ENCODE results near the gene WASF2. TPM values are rescaled to one million over a fixed set of nuclear protein-coding genes. Genes with fewer than 3 reads are reported as not detected.

Gene WASF2
- total RNA-seq, 1 donor from 2014 or later: 70.4 TPM

DNA sequence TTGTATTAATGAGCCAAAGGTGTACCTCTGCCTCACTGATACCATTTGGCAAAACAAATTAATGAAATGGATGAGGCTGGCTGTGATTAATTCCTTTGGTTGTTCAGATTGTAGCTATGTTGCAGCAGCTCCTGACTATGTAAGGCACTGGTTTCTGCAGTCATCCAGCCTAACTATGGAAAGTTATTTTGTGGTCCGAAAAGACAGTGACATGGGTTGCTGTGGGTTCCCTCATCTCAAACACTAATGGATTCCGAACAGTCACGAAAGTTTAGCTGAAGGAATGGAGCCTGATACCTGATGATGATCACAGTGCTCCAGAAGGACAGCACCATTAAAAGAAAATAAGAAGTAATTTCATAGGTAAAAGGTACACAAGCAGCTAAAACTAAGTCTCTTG is 42.6 kb downstream of the WASF2 start:
- peaks cover 0 to 6% of the 10 kb centered on the region in 2 donors for H3K36me3 ChIP-seq
- no peak for DNase-seq (ENCODE audit: low spot score in 2 of 2)
- H3K27ac ChIP-seq: no peak overlapping the region
- peaks cover 0 to 11% of the 10 kb centered on the region in 2 donors for H3K4me1 ChIP-seq
- TF ChIP-seq, protein P1, sequence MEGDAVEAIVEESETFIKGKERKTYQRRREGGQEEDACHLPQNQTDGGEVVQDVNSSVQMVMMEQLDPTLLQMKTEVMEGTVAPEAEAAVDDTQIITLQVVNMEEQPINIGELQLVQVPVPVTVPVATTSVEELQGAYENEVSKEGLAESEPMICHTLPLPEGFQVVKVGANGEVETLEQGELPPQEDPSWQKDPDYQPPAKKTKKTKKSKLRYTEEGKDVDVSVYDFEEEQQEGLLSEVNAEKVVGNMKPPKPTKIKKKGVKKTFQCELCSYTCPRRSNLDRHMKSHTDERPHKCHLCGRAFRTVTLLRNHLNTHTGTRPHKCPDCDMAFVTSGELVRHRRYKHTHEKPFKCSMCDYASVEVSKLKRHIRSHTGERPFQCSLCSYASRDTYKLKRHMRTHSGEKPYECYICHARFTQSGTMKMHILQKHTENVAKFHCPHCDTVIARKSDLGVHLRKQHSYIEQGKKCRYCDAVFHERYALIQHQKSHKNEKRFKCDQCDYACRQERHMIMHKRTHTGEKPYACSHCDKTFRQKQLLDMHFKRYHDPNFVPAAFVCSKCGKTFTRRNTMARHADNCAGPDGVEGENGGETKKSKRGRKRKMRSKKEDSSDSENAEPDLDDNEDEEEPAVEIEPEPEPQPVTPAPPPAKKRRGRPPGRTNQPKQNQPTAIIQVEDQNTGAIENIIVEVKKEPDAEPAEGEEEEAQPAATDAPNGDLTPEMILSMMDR (IDR thresholded peaks at IDR 0.05): no peak
- H3K27me3 ChIP-seq: no peaks in the 10 kb centered on the region
- intact Hi-C loops (cut with DNase I): no loop called here
- H3K9me3 ChIP-seq: no peaks in the 10 kb centered on the region
- H3K4me3 ChIP-seq: no peak overlapping the region

DNA sequence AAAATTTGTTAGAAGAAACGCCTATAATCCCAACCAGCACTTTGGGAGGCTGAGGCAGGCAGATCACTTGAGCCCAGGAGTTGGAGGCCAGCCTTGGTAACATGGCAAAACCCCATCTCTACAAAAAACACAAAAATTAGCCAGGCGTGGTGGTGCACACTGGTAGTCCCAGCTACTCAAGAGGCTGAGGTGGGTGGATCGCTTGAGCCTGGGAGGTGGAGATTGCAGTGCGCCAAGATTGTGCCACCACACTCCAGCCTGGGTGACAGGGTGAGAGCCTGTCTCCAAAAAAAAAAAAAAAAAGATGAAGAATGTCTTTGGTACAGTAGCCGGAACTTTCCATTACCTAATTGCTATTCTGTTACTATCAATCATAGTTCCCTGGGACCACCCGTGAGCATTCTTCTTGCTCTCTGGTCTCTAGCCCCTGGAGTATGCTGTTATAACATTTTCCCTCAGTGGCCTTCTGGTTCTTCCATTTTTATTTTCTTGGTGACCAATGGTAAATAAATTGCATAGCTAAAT is 43.4 kb downstream of the WASF2 start:
- intact Hi-C loops (cut with DNase I): no loop called here
- no peak for DNase-seq (ENCODE audit: low spot score in 2 of 2)
- no peaks in the 10 kb centered on the region for H3K9me3 ChIP-seq
- TF ChIP-seq, protein P1 (IDR thresholded peaks at IDR 0.05): no peak
- H3K4me1 ChIP-seq: peaks cover 0 to 11% of the 10 kb centered on the region in 2 donors
- H3K27ac ChIP-seq: no peak overlapping the region
- no peaks in the 10 kb centered on the region for H3K27me3 ChIP-seq
- peaks cover 0 to 6% of the 10 kb centered on the region in 2 donors for H3K36me3 ChIP-seq
- no peak overlapping the region for H3K4me3 ChIP-seq

- Histone ChIP-seq H3K27ac (peak overlapping the region in 1 of 2 donors; percentile 18), H3K4me3 (no peak overlapping the region), H3K27me3 (no peaks in the 10 kb centered on the region), H3K4me1 (peaks cover 0 to 11% of the 10 kb centered on the region in 2 donors), H3K36me3 (peaks cover 6% of the 10 kb centered on the region in 2 donors), H3K9me3 (no peaks in the 10 kb centered on the region)
- intact Hi-C loops (cut with DNase I): no loop called here
- DNase-seq (ENCODE audit: low spot score in 2 of 2): no peak
- TF ChIP-seq, protein P1 (IDR thresholded peaks at IDR 0.05): no peak
Measured at GRCh38 chr1:27445177-27445936, 44.6 kb downstream of the WASF2 start.

DNA sequence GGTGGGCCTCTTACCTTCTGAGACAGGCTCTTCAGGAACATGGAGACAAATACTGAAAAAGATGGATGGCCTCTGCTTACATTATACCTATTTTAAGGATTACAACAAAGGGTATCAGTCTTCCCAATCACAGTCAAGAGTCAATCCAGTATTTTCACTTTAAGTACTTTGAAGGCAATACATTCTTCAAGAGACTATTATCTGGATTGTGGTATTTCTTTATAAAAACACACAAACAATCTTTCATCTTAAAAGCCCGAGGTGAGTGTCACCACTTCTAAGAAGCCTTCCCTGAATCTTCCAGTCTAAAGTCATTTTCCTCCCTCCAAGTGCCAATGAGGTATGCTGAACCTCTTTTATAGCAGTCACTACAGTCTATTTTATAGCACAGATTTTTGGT is 45.3 kb downstream of the WASF2 start:
- intact Hi-C loops (cut with DNase I): no loop called here
- Histone ChIP-seq H3K4me1 (peaks cover 0 to 11% of the 10 kb centered on the region in 2 donors), H3K27me3 (no peaks in the 10 kb centered on the region), H3K27ac (peak overlapping the region in 1 of 2 donors; percentile 7), H3K4me3 (no peak overlapping the region), H3K9me3 (no peaks in the 10 kb centered on the region), H3K36me3 (peaks cover 10 to 11% of the 10 kb centered on the region in 2 donors)
- DNase-seq (ENCODE audit: low spot score in 2 of 2): no peak
- TF ChIP-seq, protein P1 (IDR thresholded peaks at IDR 0.05): no peak

- Histone ChIP-seq H3K9me3 (no peaks in the 10 kb centered on the region), H3K4me1 (peaks cover 6 to 48% of the 10 kb centered on the region in 2 donors), H3K36me3 (peaks cover 5 to 10% of the 10 kb centered on the region in 2 donors), H3K27ac (peak overlapping the region in 1 of 2 donors; percentile 85), H3K4me3 (no peak overlapping the region), H3K27me3 (no peaks in the 10 kb centered on the region)
- no peak for DNase-seq (ENCODE audit: low spot score in 2 of 2)
- TF ChIP-seq, protein P1 (IDR thresholded peaks at IDR 0.05): no peak
- intact Hi-C loops (cut with DNase I): no loop called here
Measured at GRCh38 chr1:27439150-27439549, 50.8 kb downstream of the WASF2 start.
